Endothelial cell (in vitro differentiated cells): ENCODE results near the gene P3H2. TPM values are rescaled to one million over a fixed set of nuclear protein-coding genes. Genes with fewer than 3 reads are reported as not detected.

Experiments
- DNase-seq: peaks from one replicate; pipeline ENCODE4 v3.0.0; 2021; ENCODE audit warnings: low spot score
- H3K27ac Mint-ChIP-seq: one replicate; pipeline ENCODE4 v1.8.0; 2021; ENCODE audit warnings: mixed read lengths, inconsistent platforms; ENCODE audit not compliant: unreplicated experiment
- H3K27me3 Mint-ChIP-seq: one replicate; pipeline ENCODE4 v1.8.0; 2021; ENCODE audit warnings: mild to moderate bottlenecking, moderate library complexity, mixed read lengths, inconsistent platforms; ENCODE audit not compliant: unreplicated experiment
- H3K36me3 Mint-ChIP-seq: one replicate; pipeline ENCODE4 v1.8.0; 2021; ENCODE audit warnings: mild to moderate bottlenecking, low read depth, mixed read lengths, inconsistent platforms; ENCODE audit not compliant: unreplicated experiment
- H3K4me1 Mint-ChIP-seq: one replicate; pipeline ENCODE4 v1.8.0; 2021; ENCODE audit warnings: mild to moderate bottlenecking, mixed read lengths, inconsistent platforms; ENCODE audit not compliant: unreplicated experiment
- H3K4me3 Mint-ChIP-seq: one replicate; pipeline ENCODE4 v1.8.0; 2021; ENCODE audit warnings: mild to moderate bottlenecking, mixed read lengths, inconsistent platforms; ENCODE audit not compliant: unreplicated experiment
- H3K9me3 Mint-ChIP-seq: one replicate; pipeline ENCODE4 v1.8.0; 2021; ENCODE audit warnings: mixed read lengths, inconsistent platforms; ENCODE audit not compliant: unreplicated experiment
- CTCF ChIP-seq: fragments of 200-600 bp; sonication (generic); IDR thresholded peaks from one replicate; pipeline ENCODE4 v1.5.0; 2021; ENCODE audit warnings: antibody characterized with exemption; ENCODE audit not compliant: unreplicated experiment
- total RNA-seq: library from RNA; stranded (reverse); fragmentation: NEBNext Ultra II Directional; extraction: Animal tissue kit (Norgen Biotek cat#: 25700); gene quantifications from one replicate; pipeline ENCODE4 v1.2.1, GENCODE V29; 2021; ENCODE audit not compliant: unreplicated experiment

P3H2 gene
- total RNA-seq, 1 donor from 2014 or later: 1.5 TPM

GRCh38 chr3:190005343-190006113 lies 115.2 kb downstream of the P3H2 start:
- Mint-ChIP-seq H3K4me3 (no peak overlapping the region), H3K27ac (no peak overlapping the region), H3K36me3 (no peaks in the 10 kb centered on the region), H3K27me3 (no peaks in the 10 kb centered on the region), H3K4me1 (peaks cover 10% of the 10 kb centered on the region), H3K9me3 (no peaks in the 10 kb centered on the region)
- no peak for DNase-seq
- TF ChIP-seq CTCF: no peak

GRCh38 chr3:190004656-190005055 lies 116.0 kb downstream of the P3H2 start:
- no peak overlapping the region for H3K27ac Mint-ChIP-seq

GRCh38 chr3:190003681-190004123 lies 117.0 kb downstream of the P3H2 start:
- no peak for DNase-seq
- Mint-ChIP-seq H3K4me3 (no peak overlapping the region), H3K27ac (no peak overlapping the region)

More at GRCh38 chr3:190004656-190005055, 116.0 kb downstream of the P3H2 start:
- no peaks in the 10 kb centered on the region for H3K9me3 Mint-ChIP-seq
- no peak for TF ChIP-seq CTCF
- peaks cover 6% of the 10 kb centered on the region for H3K4me1 Mint-ChIP-seq
- H3K36me3 Mint-ChIP-seq: no peaks in the 10 kb centered on the region
- H3K27me3 Mint-ChIP-seq: no peaks in the 10 kb centered on the region
- DNase-seq: no peak
- no peak overlapping the region for H3K4me3 Mint-ChIP-seq

GRCh38 chr3:190003068-190003467 lies 117.6 kb downstream of the P3H2 start:
- H3K36me3 Mint-ChIP-seq: no peaks in the 10 kb centered on the region
- H3K4me1 Mint-ChIP-seq: peaks cover 6% of the 10 kb centered on the region
- H3K27me3 Mint-ChIP-seq: no peaks in the 10 kb centered on the region
- no peak for TF ChIP-seq CTCF
- H3K27ac Mint-ChIP-seq: no peak overlapping the region
- no peaks in the 10 kb centered on the region for H3K9me3 Mint-ChIP-seq
- no peak overlapping the region for H3K4me3 Mint-ChIP-seq
- no peak for DNase-seq

More at GRCh38 chr3:190003681-190004123, 117.0 kb downstream of the P3H2 start:
- peaks cover 6% of the 10 kb centered on the region for H3K4me1 Mint-ChIP-seq
- TF ChIP-seq CTCF: no peak
- H3K36me3 Mint-ChIP-seq: no peaks in the 10 kb centered on the region
- H3K27me3 Mint-ChIP-seq: no peaks in the 10 kb centered on the region
- no peaks in the 10 kb centered on the region for H3K9me3 Mint-ChIP-seq

GRCh38 chr3:190001426-190001825 lies 119.3 kb downstream of the P3H2 start:
- no peak for TF ChIP-seq CTCF
- H3K4me1 Mint-ChIP-seq: peaks cover 6% of the 10 kb centered on the region
- DNase-seq: no peak
- H3K9me3 Mint-ChIP-seq: no peaks in the 10 kb centered on the region
- no peaks in the 10 kb centered on the region for H3K27me3 Mint-ChIP-seq
- no peak overlapping the region for H3K27ac Mint-ChIP-seq
- H3K4me3 Mint-ChIP-seq: no peak overlapping the region
- no peaks in the 10 kb centered on the region for H3K36me3 Mint-ChIP-seq
